Measurements from ENCODE around the gene OSBPL9.
A peak's percentile ranks its signal among the peaks of the same experiment; 100 is the strongest.

GRCh38 chr1:51605961-51606723 lies 10.8 kb upstream of the OSBPL9 start:
- TF ChIP-seq CTCF (IDR thresholded peaks at IDR 0.05; ENCODE audit: insufficient read depth, low read length) (no peak), SPI1 (IDR thresholded peaks at IDR 0.05; ENCODE audit: borderline replicate concordance, low read depth) (peak; percentile 95)
- TF ChIP-seq, protein P1, sequence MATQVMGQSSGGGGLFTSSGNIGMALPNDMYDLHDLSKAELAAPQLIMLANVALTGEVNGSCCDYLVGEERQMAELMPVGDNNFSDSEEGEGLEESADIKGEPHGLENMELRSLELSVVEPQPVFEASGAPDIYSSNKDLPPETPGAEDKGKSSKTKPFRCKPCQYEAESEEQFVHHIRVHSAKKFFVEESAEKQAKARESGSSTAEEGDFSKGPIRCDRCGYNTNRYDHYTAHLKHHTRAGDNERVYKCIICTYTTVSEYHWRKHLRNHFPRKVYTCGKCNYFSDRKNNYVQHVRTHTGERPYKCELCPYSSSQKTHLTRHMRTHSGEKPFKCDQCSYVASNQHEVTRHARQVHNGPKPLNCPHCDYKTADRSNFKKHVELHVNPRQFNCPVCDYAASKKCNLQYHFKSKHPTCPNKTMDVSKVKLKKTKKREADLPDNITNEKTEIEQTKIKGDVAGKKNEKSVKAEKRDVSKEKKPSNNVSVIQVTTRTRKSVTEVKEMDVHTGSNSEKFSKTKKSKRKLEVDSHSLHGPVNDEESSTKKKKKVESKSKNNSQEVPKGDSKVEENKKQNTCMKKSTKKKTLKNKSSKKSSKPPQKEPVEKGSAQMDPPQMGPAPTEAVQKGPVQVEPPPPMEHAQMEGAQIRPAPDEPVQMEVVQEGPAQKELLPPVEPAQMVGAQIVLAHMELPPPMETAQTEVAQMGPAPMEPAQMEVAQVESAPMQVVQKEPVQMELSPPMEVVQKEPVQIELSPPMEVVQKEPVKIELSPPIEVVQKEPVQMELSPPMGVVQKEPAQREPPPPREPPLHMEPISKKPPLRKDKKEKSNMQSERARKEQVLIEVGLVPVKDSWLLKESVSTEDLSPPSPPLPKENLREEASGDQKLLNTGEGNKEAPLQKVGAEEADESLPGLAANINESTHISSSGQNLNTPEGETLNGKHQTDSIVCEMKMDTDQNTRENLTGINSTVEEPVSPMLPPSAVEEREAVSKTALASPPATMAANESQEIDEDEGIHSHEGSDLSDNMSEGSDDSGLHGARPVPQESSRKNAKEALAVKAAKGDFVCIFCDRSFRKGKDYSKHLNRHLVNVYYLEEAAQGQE (IDR thresholded peaks at IDR 0.05; ENCODE audit: insufficient replicate concordance, low read depth) = no peak
